Thyroid gland (tissue), 4 donors: Measurements from ENCODE around the gene SMTN. TPM values are rescaled to one million over a fixed set of nuclear protein-coding genes. Genes with fewer than 3 reads are reported as not detected.
A peak's percentile ranks its signal among the peaks of the same experiment; 100 is the strongest.
"Not testable (repeated sequence)": the region's sequence is repeated elsewhere in the genome, so short reads cannot be mapped to it uniquely, and the experiment has no call there.

Experiments used
- DNase-seq, 2 donors: peaks; one replicate each; pipeline ENCODE4 v3.0.0-alpha.2; 2019
- H3K27ac ChIP-seq, 3 donors: fragments of 200-600 bp; sonication (generic); 1 replicate in 2 of 3; 2 replicates in 1 of 3; pipeline ENCODE4 v1.5.1; 2016 to 2019; ENCODE audit warnings: mild to moderate bottlenecking in 1 of 3, moderate library complexity in 1 of 3
- H3K27me3 ChIP-seq: fragments of 200-600 bp; sonication (generic); one replicate; pipeline ENCODE4 v1.5.1; 2019
- H3K36me3 ChIP-seq, 2 donors: fragments of 200-600 bp; sonication (generic); one replicate each; pipeline ENCODE4 v1.5.1; 2016 to 2019
- H3K4me1 ChIP-seq, 2 donors: fragments of 200-600 bp; sonication (generic); one replicate each; pipeline ENCODE4 v1.5.1; 2017 to 2019
- H3K4me3 ChIP-seq, 3 donors: fragments of 200-600 bp; sonication (generic); replicated peaks in 1 of 3; 1 replicate in 2 of 3; 2 replicates in 1 of 3; pipeline ENCODE4 v1.5.1; 2016; ENCODE audit warnings: mild to moderate bottlenecking in 1 of 3
- H3K9me3 ChIP-seq: fragments of 200-600 bp; sonication (generic); one replicate; pipeline ENCODE4 v1.5.1; 2017
- CTCF ChIP-seq, 6 experiments: fragments of 200-600 bp in 3 of 6; fragments of 450-650 bp in 3 of 6; sonication (generic) in 3 of 6; IDR thresholded peaks; one replicate each; pipeline ENCODE4 v1.5.1; 2016 to 2019; ENCODE audit warnings: antibody characterized with exemption in 6 of 6, mild to moderate bottlenecking in 2 of 6, inconsistent platforms in 1 of 6, moderate library complexity in 1 of 6
- POLR2A ChIP-seq, 2 donors: fragments of 450-650 bp; IDR thresholded peaks; one replicate each; pipeline ENCODE4 v1.6.1; 2017; ENCODE audit warnings: antibody characterized with exemption in 2 of 2, mild to moderate bottlenecking in 2 of 2, moderate library complexity in 1 of 2
- WGBS, 2 donors: methylation state at CpG; one replicate each; pipeline ENCODE4 v1.1.5; 2017; 5-methylcytosine and 5-hydroxymethylcytosine counted together
- intact Hi-C: fragments of 100-400 bp; cut with DNase I; formaldehyde crosslinking; loops from one replicate; pipeline ENCODE4 v1.15.1; 2023
- total RNA-seq, 4 donors: library from RNA; depleted of rRNA; stranded (reverse); fragments of >200 nt; gene quantifications; one replicate each; pipeline ENCODE4 v1.2.3, GENCODE V29; 2016

Gene SMTN
- total RNA-seq, 4 donors from 2014 or later: 46.2 to 60.3 (median 54.2) TPM

- TF ChIP-seq CTCF (IDR thresholded peaks at IDR 0.05): no peak
- no peak for TF ChIP-seq POLR2A (IDR thresholded peaks at IDR 0.05)
- Histone ChIP-seq H3K9me3 (no peaks in the 10 kb centered on the region), H3K4me3 (peak overlapping the region in 1 of 3 donors; percentile 84), H3K27ac (peak overlapping the region; percentile 89 to 97 (median 93)), H3K27me3 (no peaks in the 10 kb centered on the region), H3K4me1 (peaks cover 22 to 23% of the 10 kb centered on the region in 2 donors), H3K36me3 (peaks cover 4 to 11% of the 10 kb centered on the region in 2 donors)
- intact Hi-C loops: loop anchor here (5.0 kb wide), 1 partner anchor 36 kb away; the partner anchor contains the start of gene PLA2G3
- no peak for DNase-seq
- WGBS, 2 donors: 69 to 75% methylated on average over 4 of the region's 4 CpGs
Observed at GRCh38 chr22:31106001-31106571, 25.0 kb downstream of the SMTN start.

- Histone ChIP-seq H3K4me1 (peaks cover 22 to 23% of the 10 kb centered on the region in 2 donors), H3K36me3 (peaks cover 3 to 11% of the 10 kb centered on the region in 2 donors), H3K27me3 (no peaks in the 10 kb centered on the region), H3K4me3 (peak overlapping the region; percentile 13 to 84 (median 59)), H3K27ac (peak overlapping the region; percentile 89 to 97 (median 93)), H3K9me3 (no peaks in the 10 kb centered on the region)
- intact Hi-C loops: loop anchor here (5.0 kb wide), 1 partner anchor 36 kb away; the partner anchor contains the start of gene PLA2G3
- 45 to 70% methylated on average over 14 of the region's 14 CpGs for WGBS, 2 donors
- TF ChIP-seq CTCF (IDR thresholded peaks at IDR 0.05) (no peak), POLR2A (IDR thresholded peaks at IDR 0.05) (no peak)
- DNase-seq: no peak
Observed at GRCh38 chr22:31106731-31107177, 25.6 kb downstream of the SMTN start.

GRCh38 chr22:31107178-31107893 is 26.2 kb downstream of the SMTN start, which contains the start of gene SELENOM:
Gene SELENOM, minus strand, starts transcription at chr22:31107568. Its CDS starts 63 bp downstream, at chr22:31107505.
- peak; percentile 99 for DNase-seq
- Histone ChIP-seq H3K4me3 (peak within 1 kb of the TSS; percentile 13 to 84 (median 59)), H3K36me3 (peaks cover 3 to 11% of the 10 kb centered on the region in 2 donors), H3K9me3 (no peaks in the 10 kb centered on the region), H3K4me1 (peaks cover 22 to 23% of the 10 kb centered on the region in 2 donors), H3K27me3 (no peaks in the 10 kb centered on the region), H3K27ac (peak within 1 kb of the TSS; percentile 89 to 97 (median 93))
- intact Hi-C loops: loop anchor here (5.0 kb wide), 1 partner anchor 35 kb away; the partner anchor contains the start of gene PLA2G3
- 7 to 10% methylated on average over 30 to 36 of the region's 67 CpGs for WGBS, 2 donors
- peak; percentile 43 to 75 for TF ChIP-seq POLR2A (IDR thresholded peaks at IDR 0.05)
- TF ChIP-seq CTCF (IDR thresholded peaks at IDR 0.05): peak; percentile 84 to 99 (median 97)

GRCh38 chr22:31107894-31108218 is 26.7 kb downstream of the SMTN start:
- Histone ChIP-seq H3K27me3 (no peaks in the 10 kb centered on the region), H3K4me1 (peaks cover 22 to 23% of the 10 kb centered on the region in 2 donors), H3K36me3 (peaks cover 3 to 11% of the 10 kb centered on the region in 2 donors), H3K27ac (peak overlapping the region; percentile 80 to 97 (median 87)), H3K9me3 (no peaks in the 10 kb centered on the region), H3K4me3 (peak overlapping the region in 2 of 3 donors; percentile 19 to 84)
- no peak for DNase-seq
- TF ChIP-seq CTCF (IDR thresholded peaks at IDR 0.05) (peak in 1 of 6 experiments; percentile 8), POLR2A (IDR thresholded peaks at IDR 0.05) (no peak)
- intact Hi-C loops: loop anchor here (5.0 kb wide), 1 partner anchor 34 kb away; the partner anchor contains the start of gene PLA2G3
- WGBS, 2 donors: 1 to 2% methylated on average over 5 of the region's 5 CpGs

GRCh38 chr22:31112547-31113091 is 31.5 kb downstream of the SMTN start:
- not testable (repeated sequence) for H3K27ac ChIP-seq
- WGBS, 2 donors: 94 to 95% methylated on average over 7 of the region's 7 CpGs
- intact Hi-C loops: loop anchor here (10.0 kb wide), 1 partner anchor 122 kb away; no protein-coding TSS in a partner anchor

More at GRCh38 chr22:31112547-31113091, 31.5 kb downstream of the SMTN start:
- H3K36me3 ChIP-seq, DNase-seq, H3K4me1 ChIP-seq, H3K9me3 ChIP-seq, H3K4me3 ChIP-seq, H3K27me3 ChIP-seq: not testable (repeated sequence)
